Ovary (tissue), 3 donors: ENCODE data around the gene KMO.

ENCODE experiments used
- EP300 ChIP-seq: sonication (generic); formaldehyde crosslinking; IDR thresholded peaks from one replicate; pipeline ENCODE4 v1.6.1; 2017; ENCODE audit warnings: antibody characterized with exemption
- TF ChIP-seq, protein P1 (sequence below), 3 donors: fragments of 450-650 bp in 2 of 3; fragments of 200-600 bp in 1 of 3; IDR thresholded peaks; one replicate each; pipeline versions ENCODE4 v1.5.1 to v1.8.0; 2016 to 2022; ENCODE audit warnings: antibody characterized with exemption in 3 of 3, mild to moderate bottlenecking in 1 of 3
- donor health status: DM: no; HTN: no; CAD: no.

DNA sequence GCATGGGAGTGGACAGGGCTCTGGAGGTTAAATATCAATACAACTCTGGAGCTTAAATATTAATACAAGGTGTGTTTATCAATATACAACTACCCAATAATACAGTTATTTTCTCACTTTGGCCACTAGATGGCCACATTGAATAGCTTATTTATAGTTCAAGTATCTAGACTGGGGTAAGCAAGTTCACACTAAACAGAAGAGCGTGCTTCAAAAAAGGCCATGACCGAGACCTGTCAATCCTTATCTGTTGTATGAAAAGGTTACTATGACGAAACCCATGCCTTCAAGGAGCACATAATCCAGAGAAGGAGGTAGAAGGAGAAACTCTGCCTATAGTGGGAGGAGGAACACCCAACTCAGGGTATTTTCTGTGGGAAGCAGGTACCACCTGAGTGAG is 78.9 kb downstream of the KMO start:
- TF ChIP-seq, protein P1, sequence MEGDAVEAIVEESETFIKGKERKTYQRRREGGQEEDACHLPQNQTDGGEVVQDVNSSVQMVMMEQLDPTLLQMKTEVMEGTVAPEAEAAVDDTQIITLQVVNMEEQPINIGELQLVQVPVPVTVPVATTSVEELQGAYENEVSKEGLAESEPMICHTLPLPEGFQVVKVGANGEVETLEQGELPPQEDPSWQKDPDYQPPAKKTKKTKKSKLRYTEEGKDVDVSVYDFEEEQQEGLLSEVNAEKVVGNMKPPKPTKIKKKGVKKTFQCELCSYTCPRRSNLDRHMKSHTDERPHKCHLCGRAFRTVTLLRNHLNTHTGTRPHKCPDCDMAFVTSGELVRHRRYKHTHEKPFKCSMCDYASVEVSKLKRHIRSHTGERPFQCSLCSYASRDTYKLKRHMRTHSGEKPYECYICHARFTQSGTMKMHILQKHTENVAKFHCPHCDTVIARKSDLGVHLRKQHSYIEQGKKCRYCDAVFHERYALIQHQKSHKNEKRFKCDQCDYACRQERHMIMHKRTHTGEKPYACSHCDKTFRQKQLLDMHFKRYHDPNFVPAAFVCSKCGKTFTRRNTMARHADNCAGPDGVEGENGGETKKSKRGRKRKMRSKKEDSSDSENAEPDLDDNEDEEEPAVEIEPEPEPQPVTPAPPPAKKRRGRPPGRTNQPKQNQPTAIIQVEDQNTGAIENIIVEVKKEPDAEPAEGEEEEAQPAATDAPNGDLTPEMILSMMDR (IDR thresholded peaks at IDR 0.05), result peak; percentile 44 to 73 (median 71)
- no peak for TF ChIP-seq EP300
